Activated CD4-positive, alpha-beta T cell treated with anti-CD3 and anti-CD28 coated beads for 24 hours (primary cell): ENCODE results near the gene ZDHHC11.
"Not testable (repeated sequence)": the region's sequence is repeated elsewhere in the genome, so short reads cannot be mapped to it uniquely, and the experiment has no call there.

Source experiments
- DNase-seq, 2 donors: peaks; one replicate each; pipeline ENCODE4 v3.0.0-alpha.2; 2020; ENCODE audit warnings: low read depth in 2 of 2

ZDHHC11 gene

DNA sequence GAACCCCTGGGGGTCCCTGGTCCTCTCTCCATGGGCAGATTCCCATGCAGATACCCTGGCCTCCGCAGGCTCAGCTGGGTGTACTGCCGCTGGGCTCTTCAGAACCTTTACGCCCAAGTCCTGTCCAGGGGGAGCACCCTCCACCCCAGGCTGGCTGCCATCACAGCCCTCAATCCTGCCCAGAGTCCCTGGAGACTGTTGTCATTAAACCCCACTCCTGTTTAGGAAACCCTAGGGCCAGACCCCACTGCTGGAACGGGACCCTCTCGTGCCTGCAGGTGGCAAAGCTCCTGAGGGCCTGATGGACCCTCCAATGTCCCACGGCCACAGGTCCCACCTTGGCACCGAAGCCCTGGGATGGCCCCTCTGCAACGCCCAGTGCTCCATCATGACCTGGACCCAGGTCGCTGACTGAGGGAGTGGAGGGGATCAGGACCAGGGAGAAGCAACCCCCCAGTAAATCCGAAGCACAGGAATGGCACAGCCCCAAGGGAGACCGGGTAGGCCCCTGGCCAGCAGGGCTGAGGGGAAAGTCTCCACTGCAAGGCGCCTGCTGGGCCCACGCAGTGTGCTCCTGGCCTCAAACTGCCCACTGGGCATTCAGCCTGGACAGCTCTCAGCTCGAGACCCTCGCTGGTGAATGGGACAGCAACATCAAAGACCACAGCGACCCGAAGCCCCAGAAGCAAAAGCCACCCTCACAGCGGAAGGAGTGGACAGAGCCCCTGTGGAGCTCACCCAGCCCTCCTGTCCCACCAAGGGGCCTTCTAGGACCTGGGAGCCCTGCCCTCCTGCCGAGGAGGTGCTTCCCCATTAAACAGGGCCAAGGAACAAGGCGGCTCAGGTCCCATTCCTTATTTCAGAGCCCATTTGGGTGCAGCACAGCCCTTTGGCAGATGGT lies 74.6 kb downstream of the ZDHHC11 start:
- no peak for DNase-seq

DNA sequence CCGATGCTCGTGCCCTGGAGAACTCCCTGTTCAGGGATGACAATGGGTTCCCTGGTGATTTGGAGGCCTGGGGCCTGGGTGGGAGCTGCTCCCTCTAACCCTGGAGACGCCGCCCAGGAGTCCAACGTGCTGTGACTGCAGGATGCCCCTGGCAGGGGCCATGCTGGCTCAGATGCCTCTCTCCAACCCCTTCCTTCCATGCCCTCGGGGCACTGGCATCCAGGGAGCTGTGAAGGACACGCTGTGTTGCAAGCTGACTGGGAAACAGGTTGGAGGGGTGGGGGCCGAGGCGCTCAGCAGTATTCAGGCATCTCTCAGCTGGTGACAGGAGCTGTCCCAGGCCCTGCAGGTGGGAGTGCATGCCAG lies 75.2 kb downstream of the ZDHHC11 start:
- DNase-seq: not testable (repeated sequence)

DNA sequence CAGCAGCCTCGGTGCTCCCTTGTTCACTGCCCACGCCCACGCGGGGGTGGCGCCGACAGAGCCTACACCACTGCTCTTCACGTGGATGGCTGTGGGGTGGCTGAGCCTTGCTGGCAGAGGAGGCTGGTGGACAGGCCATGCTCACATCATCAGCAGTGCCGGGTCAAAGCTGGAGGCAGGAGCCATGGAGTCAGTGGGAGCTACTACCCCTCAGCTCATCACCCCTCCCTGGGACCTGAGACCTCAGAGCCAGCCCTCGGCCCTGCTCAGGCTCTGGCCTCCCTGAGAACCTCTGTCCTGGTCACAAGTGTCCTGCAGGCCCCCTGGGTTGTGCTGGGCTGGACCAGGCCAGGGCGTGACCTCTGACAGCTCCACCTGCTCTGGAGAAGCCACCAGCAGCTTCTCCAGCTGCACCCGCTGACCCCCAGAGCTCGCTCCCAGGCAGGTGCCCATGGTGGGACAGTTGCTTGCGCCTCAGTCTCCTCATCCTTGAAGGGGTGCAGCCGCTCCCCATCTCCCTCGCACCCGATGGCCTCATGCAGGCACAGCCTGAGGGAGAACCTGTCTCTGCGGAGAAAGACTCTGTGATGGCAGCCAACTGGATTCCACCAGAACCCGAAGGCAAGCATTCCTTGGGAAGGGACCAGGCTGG lies 75.8 kb downstream of the ZDHHC11 start:
- not testable (repeated sequence) for DNase-seq

DNA sequence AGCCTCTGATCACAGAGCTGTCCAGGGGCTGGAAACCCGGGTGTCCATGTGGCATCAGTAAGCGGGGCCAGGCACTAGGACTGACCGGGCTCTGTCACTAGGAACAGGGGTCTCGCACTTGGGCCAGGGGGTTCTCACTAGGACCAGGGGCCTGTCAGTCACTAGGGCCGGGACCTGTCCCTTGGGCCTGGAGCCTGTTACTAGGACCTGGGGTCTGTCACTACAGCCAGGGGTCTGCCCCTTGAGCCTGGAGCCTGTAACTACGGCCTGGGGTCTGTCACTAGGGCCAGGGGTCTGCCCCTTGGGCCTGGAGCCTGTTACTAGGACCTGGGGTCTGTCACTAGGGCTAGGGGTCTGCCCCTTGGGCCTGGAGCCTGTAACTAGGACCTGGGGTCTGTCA lies 76.5 kb downstream of the ZDHHC11 start:
- not testable (repeated sequence) for DNase-seq

DNA sequence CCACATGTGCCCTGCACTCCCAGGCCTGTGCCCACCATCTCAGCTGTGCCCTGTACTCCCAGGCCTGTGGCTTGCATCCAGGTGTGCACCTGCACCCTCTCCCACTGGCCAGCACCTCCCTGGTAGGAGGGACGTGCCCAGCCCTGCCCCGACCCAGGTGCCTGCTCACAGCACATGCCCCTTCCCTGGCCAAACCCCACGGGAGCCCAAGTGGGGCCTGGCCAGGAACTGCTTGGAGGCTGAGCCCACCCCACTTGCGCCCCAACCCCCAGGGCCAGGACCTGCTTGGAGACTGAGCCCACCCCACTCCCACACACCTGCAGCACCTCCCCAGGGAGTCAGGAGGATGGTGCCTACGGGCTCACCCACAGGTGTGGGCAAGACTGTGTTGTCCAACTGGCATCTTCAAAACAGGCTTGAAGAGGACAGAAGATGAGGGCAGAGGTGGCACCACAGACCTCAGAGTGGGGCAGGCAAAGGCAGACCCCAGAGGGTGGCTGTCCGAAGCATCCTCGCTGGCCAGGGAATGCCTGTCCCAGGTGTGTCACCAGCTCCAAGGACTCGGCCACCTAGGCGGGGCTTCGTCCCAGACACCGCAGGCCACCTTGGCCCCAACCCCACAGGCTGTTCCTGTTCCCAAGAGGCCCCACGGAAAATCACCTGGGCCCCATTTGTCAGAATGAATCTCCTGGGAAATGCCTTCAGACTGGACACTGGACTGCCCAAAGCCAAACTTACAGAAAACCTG lies 77.1 kb downstream of the ZDHHC11 start:
- DNase-seq: no peak

DNA sequence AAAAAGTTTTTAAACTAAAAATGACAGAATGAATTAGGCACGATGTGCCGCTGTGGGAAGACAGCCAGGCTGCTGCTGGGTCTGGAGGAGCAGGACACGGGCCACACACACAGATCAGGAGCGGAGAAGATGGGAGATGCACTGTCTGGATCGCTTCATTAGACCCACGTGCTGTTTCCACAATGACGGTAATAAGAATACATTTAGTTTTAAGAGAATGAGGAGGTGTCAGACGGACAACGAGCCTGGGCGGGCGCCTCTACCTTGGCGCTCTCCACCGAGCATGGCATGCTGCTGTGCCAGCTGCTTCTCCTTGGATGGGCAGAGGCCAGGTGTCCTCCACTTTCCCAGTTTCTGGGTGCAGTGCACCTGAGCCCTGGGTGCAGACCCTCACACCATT lies 77.9 kb downstream of the ZDHHC11 start:
- not testable (repeated sequence) for DNase-seq

DNA sequence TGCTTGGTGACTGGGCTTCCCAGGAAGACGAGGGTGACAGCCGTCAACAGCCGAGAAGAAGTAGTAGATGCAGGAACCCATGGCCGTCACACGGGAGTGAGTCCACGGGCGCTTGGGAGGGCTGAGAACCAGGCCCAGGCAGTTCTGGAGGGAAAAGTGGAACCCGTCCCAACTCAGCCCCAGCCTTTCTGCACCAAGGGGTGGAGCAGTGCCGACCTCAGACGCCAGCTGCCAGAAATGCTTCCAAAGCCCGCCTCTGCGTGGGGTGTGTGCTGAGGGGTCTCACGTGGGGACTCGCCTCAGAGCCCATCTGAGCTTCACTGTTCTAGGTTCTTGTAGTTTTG lies 78.3 kb downstream of the ZDHHC11 start:
- DNase-seq: not testable (repeated sequence)

DNA sequence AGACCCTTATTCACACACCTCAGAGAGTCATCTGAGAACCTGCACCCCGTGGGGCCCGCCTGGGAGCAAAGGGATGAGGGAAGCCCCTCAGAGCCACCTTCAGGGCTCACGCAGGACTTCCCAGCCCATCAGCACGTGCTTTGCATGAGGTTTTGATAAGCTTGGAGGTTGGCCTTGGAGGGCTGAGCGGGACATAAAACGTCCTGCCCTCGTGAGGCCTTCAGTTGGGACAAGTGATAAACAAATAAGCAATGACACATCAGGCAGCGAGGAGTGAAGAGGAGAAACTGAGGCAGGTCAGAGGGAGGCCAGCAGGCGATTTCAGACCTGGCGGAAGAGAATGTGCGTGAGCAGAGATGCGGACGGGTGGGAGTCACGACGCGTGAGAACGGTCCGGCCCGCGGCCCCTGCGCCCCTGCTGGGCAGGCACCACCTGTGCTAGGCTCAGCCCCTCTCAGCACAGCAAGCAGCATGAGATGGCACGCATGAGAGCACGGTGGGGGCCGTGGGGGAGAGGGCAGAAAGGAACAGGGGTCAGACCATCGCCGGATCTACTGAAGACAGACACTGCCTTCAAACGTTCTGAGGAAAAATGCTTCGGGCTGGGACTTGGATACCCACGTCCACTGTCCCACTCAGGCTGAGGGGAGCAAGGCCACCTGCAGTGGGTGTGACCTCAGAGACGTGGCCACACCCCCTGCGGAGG lies 78.8 kb downstream of the ZDHHC11 start:
- DNase-seq: not testable (repeated sequence)

DNA sequence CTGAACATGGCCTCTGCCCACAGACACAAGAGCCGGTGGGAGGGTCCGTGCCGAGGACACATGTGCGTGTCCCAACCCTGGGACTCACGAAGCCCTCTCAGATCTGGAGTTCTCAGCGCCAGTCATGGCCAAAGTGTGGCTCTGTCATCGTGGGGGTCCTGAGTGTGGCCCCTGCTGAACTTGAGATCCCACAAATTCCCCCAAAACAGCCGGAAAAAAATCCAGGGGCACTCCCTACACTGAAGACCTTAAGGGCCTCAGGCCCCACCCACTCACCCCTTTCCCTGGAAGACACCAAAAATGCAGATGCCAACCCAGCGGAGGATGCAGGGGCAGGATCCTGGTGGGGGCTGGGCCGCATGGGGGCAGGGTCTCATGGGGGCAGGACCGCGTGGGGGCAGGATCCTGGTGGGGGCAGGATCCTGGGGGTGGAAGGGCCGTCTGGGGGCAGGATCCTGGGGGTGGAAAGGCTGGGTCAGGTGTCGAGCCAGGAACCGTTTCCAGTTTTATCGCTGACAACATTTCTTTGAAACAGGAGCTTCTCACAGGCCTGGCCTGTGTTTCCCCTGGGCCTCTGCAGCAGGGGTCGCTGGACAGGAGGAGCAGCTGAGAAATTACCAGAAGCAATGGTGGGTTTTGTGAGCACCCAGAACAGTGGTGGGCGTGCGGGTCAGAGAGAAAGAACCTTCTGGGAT lies 79.6 kb downstream of the ZDHHC11 start:
- not testable (repeated sequence) for DNase-seq

DNA sequence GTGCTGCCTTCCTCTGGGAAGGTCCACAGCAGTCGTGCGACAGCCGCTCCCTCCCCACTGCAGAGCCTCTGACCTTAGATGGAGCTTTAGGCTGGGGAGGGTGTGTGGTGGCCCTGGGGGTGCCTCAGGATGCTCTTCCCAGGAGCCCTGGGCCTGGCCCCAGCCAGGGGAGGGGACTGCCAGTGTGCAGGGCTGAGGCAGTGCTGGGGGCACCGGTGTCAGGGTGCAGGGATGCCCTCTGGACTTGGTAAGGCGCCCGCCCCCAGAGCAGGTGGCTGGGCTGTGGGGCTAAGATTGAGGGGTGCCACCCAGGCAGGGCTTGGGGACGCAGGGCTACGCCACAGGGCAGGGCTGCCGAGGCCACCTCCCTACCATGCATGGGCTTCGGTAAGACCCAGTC lies 80.2 kb downstream of the ZDHHC11 start:
- DNase-seq: not testable (repeated sequence)

DNA sequence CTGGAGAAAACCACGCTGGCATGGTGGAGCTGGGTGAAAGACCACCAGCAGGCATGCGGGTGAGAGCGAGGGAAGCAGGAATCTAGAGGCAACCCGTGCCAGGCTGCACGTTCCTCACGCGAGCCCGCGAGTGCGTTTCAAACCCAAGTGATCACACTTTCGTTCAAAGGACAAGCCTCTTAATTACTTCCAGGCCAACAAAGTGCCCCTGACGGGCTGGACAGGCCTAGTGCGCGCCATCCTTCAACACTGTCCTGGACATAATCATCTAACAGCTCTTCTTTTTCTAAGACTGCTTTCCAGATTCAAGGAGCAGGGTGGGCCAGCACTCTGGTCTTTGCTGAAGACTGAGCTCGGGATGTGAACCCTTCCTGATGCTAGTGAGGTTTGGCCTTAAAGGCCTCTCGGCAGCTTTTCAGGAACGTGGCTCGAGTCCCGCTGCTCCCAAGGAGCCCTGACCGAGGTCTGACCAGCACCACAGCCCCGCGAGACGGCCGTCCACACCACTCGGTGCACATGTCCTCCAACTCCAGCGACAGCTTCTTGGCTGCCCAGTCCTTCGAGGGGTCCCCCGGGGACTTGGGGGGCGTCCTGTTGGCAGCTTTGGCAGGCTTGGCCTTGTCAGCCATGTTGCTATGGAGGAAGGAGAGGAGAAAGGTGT lies 81.2 kb downstream of the ZDHHC11 start:
- not testable (repeated sequence) for DNase-seq

DNA sequence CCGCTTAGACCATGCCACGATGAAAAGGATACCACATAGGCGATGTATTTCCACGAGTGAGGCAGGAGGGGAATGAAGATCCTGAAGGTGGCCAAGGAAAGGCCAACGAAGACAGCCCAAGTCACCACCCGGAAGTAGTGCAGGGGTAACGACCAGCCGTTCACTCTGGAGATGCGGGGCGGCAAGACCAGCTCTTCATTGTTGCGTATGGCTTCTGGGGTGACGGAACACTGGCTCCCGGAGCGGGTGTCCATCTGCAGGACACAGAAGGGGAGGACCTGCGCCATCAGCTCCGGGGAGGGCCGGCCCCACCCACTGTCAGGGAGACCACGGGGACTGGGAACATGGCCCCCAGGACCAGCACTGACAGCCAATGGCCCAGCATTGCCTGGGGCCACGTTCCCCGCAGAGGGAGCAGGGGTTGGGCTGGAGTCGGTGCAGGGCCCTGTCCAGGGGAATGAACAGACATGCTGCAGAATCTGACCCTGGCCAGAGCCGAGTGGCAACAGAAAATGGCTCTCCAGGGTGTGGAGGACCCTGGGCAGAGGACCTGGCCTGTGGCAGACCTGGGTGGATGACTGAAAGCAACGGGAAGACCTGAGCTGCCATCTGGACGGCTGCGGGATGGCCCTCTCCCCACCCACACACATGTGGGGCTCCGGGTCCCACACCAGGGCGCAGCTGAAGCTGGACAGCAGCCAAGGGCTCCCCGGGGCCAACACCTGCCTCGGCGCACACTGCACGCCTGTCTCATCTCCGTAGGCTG lies 83.9 kb downstream of the ZDHHC11 start:
- no peak for DNase-seq

DNA sequence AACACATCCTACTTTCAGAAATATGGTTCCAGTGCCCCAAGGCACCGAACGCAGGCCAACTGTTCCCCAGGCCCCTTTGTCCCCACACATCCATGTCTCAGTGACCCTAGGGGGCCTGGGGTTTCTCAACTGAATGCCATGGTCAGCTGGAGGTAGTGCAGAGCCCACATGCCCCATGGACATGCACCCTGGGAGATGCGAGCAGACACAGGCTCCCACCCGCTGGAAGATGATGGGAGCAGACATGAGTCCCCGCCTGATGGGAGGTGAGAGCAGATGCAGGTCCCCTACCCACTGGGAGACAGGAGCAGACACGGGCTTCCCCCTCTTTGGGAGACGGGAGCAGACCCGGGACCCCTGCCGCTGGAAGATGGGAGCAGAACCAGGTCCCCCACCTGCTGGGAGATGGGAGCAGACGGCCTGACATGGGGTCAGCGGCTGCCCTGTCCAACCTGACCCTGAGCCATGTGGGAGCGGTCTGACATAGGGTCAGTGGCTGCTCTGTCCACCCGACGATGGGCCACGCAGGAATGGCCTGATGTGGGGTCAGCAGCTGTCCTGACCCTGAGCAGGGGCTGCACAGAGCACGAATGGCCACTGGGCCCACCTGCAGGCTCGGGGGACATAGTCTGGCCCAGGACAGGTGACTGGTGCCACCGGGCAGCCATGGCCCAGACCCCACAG lies 84.7 kb downstream of the ZDHHC11 start:
- DNase-seq: no peak

DNA sequence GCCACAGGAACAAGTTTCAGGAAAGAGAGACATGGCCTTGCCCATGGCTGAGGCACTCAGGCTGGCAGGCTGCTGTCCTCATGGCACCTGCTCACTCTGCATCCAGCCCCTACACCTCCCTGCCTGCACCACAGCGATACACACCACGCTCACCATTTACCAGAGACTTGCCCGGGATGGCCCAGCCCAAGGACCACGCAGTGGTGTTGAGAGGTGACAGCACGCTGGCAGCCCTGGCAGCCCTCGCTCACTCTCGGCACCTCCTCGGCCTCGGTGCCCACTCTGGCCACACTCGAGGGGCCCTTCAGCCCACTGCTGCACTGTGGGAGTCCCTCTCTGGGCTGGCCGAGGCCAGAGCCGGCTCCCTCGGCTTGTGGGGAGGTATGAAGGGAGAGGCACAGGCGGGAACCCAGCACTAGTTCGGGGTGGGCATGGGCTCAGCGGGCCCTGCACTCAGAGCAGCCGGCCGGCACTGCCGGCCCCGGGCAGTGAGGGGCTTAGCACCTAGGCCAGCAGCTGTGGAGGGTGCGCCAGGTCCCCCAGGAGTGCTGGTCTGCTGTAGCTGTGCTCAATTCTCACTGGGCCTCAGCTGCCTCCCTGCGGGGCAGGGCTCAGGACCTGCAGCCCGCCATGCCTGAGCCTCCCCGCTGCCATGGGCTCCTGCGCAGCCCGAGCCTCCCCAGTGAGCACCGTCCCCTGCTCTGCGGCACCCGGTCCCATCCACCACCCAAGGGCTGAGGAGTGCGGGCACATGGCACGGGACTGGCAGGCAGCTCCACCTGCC lies 86.6 kb downstream of the ZDHHC11 start:
- no peak for DNase-seq

DNA sequence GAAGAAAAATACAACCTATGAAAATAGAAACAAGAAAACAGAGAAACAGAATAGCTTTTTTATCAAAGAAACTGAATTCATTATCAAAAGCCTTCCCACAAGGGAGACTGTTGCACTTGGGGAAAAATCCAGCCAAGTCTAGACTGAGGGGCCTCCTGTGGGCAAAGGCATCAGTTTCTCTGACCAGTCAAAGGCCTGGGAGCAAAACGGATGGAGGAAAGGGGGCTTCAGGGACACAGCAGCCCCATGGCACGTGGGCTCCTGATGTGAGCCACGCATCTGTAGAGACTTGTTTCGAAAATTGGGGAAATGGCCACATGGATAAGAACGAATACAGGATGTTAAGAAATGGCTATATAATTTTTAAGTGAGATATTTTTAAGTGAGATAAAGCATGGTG lies 87.4 kb downstream of the ZDHHC11 start:
- no peak for DNase-seq

DNA sequence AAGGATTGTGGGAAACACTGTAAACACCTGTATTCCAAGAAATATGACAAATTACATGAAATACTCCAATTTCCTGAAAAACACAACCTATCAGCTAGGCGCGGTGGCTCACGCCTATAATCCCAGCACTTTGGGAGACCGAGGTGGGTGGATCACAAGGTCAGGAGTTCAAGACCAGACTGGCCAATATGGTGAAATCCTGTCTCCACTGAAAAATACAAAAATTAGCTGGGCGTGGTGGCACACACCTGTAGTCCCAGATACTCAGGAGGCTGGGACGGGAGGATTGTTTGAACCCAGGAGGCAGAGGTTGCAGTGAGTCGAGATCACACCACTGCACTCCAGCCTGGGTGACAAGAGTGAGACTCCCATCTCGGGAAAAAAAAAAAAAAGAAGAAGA lies 87.8 kb downstream of the ZDHHC11 start:
- not testable (repeated sequence) for DNase-seq

DNA sequence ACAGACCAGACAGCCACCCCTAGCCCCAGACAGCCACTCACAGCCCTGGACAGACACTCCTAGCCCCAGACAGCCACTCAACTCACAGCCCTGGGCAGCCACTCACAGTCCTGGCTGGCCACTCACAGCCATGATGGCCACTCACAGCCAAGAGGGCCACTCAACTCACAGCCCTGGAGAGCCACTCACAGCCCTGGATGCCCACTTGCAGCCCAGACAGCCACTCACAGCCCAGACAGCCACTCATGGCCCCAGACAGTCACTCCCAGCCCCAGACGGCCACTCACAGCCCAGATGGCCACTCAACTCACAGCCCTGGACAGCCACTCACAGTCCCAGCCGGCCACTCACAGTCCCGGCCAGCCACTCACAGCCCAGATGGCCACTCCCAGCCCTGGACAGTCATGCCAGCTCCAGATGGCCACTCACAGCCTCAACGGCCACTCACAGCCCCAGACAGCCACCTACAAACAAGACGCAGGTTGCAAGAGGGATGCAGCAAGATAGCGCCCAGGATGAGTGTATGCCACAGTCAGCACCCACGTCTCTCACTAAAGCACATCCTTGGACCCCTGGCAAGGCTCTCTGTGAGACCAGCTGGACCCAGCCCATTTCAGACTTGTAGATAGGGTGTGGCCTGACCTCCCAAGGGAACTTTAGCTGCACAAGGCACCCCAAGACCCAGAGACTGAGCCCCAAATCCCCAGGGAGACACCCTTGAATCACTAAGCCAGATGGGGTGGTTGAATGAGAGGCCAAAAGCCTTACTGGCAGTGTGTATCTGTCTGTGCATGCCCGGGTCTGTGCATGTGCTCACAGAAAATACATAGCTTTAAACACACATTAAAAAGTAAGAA lies 88.7 kb downstream of the ZDHHC11 start:
- DNase-seq: no peak
